HEK293 (cell line): ENCODE measurements around the gene FOXP1.

ENCODE experiments used
- CTCF ChIA-PET: fragments of 350-600 bp; formaldehyde crosslinking; extraction: SDS; loops from one replicate; lab custom pipeline; 2021; ENCODE audit warnings: antibody characterized with exemption; lab: Yijun Ruan, JAX
- POLR2A ChIA-PET: fragments of 300-600 bp; formaldehyde crosslinking; extraction: SDS; loops from one replicate; lab custom pipeline; 2020; ENCODE audit warnings: antibody characterized with exemption, inconsistent platforms; lab: Yijun Ruan, JAX
- H3K27ac ChIP-seq: fragments of 200-500 bp; sonication (Bioruptor generic); 2 replicates; pipeline ENCODE4 v1.5.1; 2014; ENCODE audit warnings: low read depth, low read length, control low read depth, inconsistent platforms; ENCODE audit errors: extremely low read depth
- H3K36me3 ChIP-seq, 2 experiments: fragments of 200-500 bp in 1 of 2; sonication (Bioruptor generic) in 1 of 2; 1 replicate in 1 of 2; 2 replicates in 1 of 2; pipeline ENCODE4 v1.5.1; 2014 to 2017; ENCODE audit warnings: inconsistent platforms in 2 of 2, low read length in 2 of 2; ENCODE audit not compliant: control insufficient read depth in 2 of 2, insufficient read depth in 1 of 2
- H3K4me1 ChIP-seq: fragments of 200-500 bp; sonication (Bioruptor generic); 2 replicates; pipeline ENCODE4 v1.5.1; 2014; ENCODE audit warnings: mild to moderate bottlenecking, low read length, inconsistent platforms; ENCODE audit not compliant: control insufficient read depth, insufficient read depth
- H3K4me3 ChIP-seq: 2 replicates; pipeline ENCODE4 v1.5.1; 2011; ENCODE audit warnings: low read depth, mild to moderate bottlenecking, control low read depth, low read length, moderate library complexity
- H3K9me3 ChIP-seq: fragments of 200-500 bp; sonication (Bioruptor generic); 2 replicates; pipeline ENCODE4 v1.5.1; 2014; ENCODE audit warnings: low read depth, low read length, inconsistent platforms; ENCODE audit not compliant: control insufficient read depth, insufficient read depth
- BCL11A ChIP-seq: fragments of 450-650 bp; formaldehyde crosslinking; IDR thresholded peaks from 2 replicates; pipeline ENCODE4 v1.5.1; 2016; ENCODE audit warnings: low read depth, missing biosample characterization, missing genetic modification characterization
- GLI4 ChIP-seq: fragments of 450-650 bp; formaldehyde crosslinking; IDR thresholded peaks from 2 replicates; pipeline ENCODE4 v1.5.1; 2016; ENCODE audit warnings: missing biosample characterization, missing genetic modification characterization
- KLF7 ChIP-seq: fragments of 450-650 bp; formaldehyde crosslinking; IDR thresholded peaks from 2 replicates; pipeline ENCODE4 v1.5.1; 2016; ENCODE audit warnings: missing biosample characterization, missing genetic modification characterization, borderline replicate concordance
- MYNN ChIP-seq: fragments of 450-650 bp; formaldehyde crosslinking; IDR thresholded peaks from 2 replicates; pipeline ENCODE4 v1.5.1; 2016; ENCODE audit warnings: missing biosample characterization, missing genetic modification characterization, borderline replicate concordance
- RBAK ChIP-seq: fragments of 450-650 bp; formaldehyde crosslinking; IDR thresholded peaks from 2 replicates; pipeline ENCODE4 v1.5.1; 2016; ENCODE audit warnings: missing biosample characterization, missing genetic modification characterization
- ZBTB21 ChIP-seq: fragments of 450-650 bp; formaldehyde crosslinking; IDR thresholded peaks from 2 replicates; pipeline ENCODE4 v1.5.1; 2017; ENCODE audit warnings: missing biosample characterization, missing genetic modification characterization
- ZNF10 ChIP-seq: fragments of 450-650 bp; formaldehyde crosslinking; IDR thresholded peaks from 2 replicates; pipeline ENCODE4 v1.5.1; 2017; ENCODE audit warnings: missing biosample characterization, missing genetic modification characterization
- ZNF221 ChIP-seq: fragments of 450-650 bp; formaldehyde crosslinking; IDR thresholded peaks from 2 replicates; pipeline ENCODE4 v1.5.1; 2017; ENCODE audit warnings: missing biosample characterization, missing genetic modification characterization, borderline replicate concordance
- ZNF266 ChIP-seq: fragments of 450-650 bp; formaldehyde crosslinking; IDR thresholded peaks from 2 replicates; pipeline ENCODE4 v1.5.1; 2016; ENCODE audit warnings: missing biosample characterization, missing genetic modification characterization, low read depth
- ZNF292 ChIP-seq: fragments of 450-650 bp; formaldehyde crosslinking; IDR thresholded peaks from 2 replicates; pipeline ENCODE4 v1.5.1; 2016; ENCODE audit warnings: low read depth, missing biosample characterization, missing genetic modification characterization, borderline replicate concordance
- ZNF324 ChIP-seq: fragments of 450-650 bp; formaldehyde crosslinking; IDR thresholded peaks from 2 replicates; pipeline ENCODE4 v1.5.1; 2016; ENCODE audit warnings: missing biosample characterization, missing genetic modification characterization
- ZNF366 ChIP-seq: fragments of 450-650 bp; formaldehyde crosslinking; conservative IDR thresholded peaks from 2 replicates; pipeline ENCODE4 v1.5.1; 2016; ENCODE audit warnings: missing biosample characterization, missing genetic modification characterization
- ZNF623 ChIP-seq: fragments of 450-650 bp; formaldehyde crosslinking; IDR thresholded peaks from 2 replicates; pipeline ENCODE4 v1.5.1; 2016; ENCODE audit warnings: missing biosample characterization, missing genetic modification characterization
- ZNF629 ChIP-seq: fragments of 450-650 bp; formaldehyde crosslinking; IDR thresholded peaks from 2 replicates; pipeline ENCODE4 v1.5.1; 2017; ENCODE audit warnings: missing biosample characterization, missing genetic modification characterization
- ZNF837 ChIP-seq: fragments of 450-650 bp; formaldehyde crosslinking; IDR thresholded peaks from 2 replicates; pipeline ENCODE4 v1.5.1; 2016; ENCODE audit warnings: missing biosample characterization, missing genetic modification characterization
- TF ChIP-seq, protein P1 (sequence below): fragments of 450-650 bp; IDR thresholded peaks from 2 replicates; pipeline ENCODE4 v1.5.1; 2018; ENCODE audit warnings: missing biosample characterization, mild to moderate bottlenecking, missing genetic modification characterization
- TF ChIP-seq, protein P2 (sequence below): fragments of 450-650 bp; formaldehyde crosslinking; IDR thresholded peaks from 2 replicates; pipeline ENCODE4 v1.5.1; 2017; ENCODE audit warnings: missing biosample characterization, missing genetic modification characterization
- TF ChIP-seq, protein P3 (sequence below): fragments of 450-650 bp; formaldehyde crosslinking; IDR thresholded peaks from 2 replicates; pipeline ENCODE4 v1.5.1; 2016; ENCODE audit warnings: missing biosample characterization, missing genetic modification characterization
- TF ChIP-seq, protein P4 (sequence below): fragments of 450-650 bp; formaldehyde crosslinking; IDR thresholded peaks from 2 replicates; pipeline ENCODE4 v1.5.1; 2017; ENCODE audit warnings: missing biosample characterization, mild to moderate bottlenecking, missing genetic modification characterization, moderate library complexity

FOXP1 gene

DNA sequence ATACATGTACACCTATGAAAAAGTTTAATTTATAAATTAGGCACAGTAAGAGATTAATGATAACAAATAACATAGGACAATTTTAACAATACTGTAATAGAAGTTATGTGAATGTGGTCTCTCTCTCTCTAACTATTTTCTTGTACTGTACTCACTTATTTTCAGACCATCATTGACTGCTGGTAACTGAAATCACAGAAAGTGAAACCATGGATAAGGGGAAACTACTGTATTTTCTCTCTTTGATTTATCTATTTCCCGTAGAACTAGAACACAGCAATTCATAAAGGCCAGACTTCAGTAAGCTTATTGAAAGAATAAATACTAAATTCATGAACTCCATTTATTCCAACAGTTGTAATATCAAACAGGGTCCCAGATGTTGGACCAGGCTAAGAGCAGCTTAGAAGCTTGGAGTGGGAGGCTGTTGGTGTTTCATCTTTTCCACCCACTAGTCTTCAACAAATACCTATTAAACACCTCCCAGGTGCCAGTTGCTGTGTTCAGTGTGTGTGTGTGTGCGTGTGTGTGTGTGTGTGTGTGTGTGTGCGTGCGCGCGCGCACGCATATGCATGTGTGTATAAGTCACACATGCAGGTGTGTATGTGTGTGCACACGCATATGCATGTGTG lies 235.4 kb downstream of the FOXP1 start:
- no peaks in the 10 kb centered on the region for H3K4me1 ChIP-seq
- POLR2A ChIA-PET: no interaction called here

DNA sequence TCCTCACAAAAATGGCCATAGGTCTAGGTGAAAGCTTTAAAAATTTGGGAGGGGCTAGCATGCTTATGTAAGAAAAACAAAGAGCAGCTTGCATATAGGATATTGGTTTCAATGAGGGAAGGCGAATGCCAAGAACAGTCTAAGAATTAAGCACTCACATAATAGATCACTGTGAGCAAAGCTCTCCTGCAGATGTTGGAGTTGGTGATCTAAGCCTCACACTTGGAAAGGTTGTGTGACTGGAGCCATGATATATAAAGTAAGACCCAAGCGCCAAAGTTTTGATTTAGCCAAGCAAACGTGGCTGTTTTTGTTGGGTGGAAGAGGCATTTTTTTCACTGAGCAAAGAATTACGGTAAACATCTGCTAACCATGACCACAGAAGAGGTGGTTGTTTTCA lies 237.5 kb downstream of the FOXP1 start:
- no peaks in the 10 kb centered on the region for H3K4me1 ChIP-seq
- H3K9me3 ChIP-seq: no peaks in the 10 kb centered on the region
- H3K4me3 ChIP-seq: no peak overlapping the region
- ChIA-PET CTCF (no interaction called here), POLR2A (interaction anchor here (0.6 kb wide), 1 partner anchor 65 kb away, joined by 3 read pairs; no protein-coding TSS in a partner anchor)
- no peaks in the 10 kb centered on the region for H3K36me3 ChIP-seq
- H3K27ac ChIP-seq: no peak overlapping the region
- no peak for TF ChIP-seq ZNF10 (tag by site-specific recombination)
- TF ChIP-seq, protein P1, sequence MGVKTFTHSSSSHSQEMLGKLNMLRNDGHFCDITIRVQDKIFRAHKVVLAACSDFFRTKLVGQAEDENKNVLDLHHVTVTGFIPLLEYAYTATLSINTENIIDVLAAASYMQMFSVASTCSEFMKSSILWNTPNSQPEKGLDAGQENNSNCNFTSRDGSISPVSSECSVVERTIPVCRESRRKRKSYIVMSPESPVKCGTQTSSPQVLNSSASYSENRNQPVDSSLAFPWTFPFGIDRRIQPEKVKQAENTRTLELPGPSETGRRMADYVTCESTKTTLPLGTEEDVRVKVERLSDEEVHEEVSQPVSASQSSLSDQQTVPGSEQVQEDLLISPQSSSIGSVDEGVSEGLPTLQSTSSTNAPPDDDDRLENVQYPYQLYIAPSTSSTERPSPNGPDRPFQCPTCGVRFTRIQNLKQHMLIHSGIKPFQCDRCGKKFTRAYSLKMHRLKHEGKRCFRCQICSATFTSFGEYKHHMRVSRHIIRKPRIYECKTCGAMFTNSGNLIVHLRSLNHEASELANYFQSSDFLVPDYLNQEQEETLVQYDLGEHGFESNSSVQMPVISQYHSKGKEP: no peak
- TF ChIP-seq, protein P2, sequence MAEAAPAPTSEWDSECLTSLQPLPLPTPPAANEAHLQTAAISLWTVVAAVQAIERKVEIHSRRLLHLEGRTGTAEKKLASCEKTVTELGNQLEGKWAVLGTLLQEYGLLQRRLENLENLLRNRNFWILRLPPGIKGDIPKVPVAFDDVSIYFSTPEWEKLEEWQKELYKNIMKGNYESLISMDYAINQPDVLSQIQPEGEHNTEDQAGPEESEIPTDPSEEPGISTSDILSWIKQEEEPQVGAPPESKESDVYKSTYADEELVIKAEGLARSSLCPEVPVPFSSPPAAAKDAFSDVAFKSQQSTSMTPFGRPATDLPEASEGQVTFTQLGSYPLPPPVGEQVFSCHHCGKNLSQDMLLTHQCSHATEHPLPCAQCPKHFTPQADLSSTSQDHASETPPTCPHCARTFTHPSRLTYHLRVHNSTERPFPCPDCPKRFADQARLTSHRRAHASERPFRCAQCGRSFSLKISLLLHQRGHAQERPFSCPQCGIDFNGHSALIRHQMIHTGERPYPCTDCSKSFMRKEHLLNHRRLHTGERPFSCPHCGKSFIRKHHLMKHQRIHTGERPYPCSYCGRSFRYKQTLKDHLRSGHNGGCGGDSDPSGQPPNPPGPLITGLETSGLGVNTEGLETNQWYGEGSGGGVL (tag by site-specific recombination): no peak
- no peak for TF ChIP-seq KLF7 (tag by site-specific recombination)
- no peak for TF ChIP-seq ZNF837 (tag by site-specific recombination)
- TF ChIP-seq ZNF324 (tag by site-specific recombination): no peak

More for the DNA sequence above, 235.4 kb downstream of the FOXP1 start:
- Histone ChIP-seq H3K36me3 (no peaks in the 10 kb centered on the region), H3K27ac (no peak overlapping the region), H3K4me3 (no peak overlapping the region), H3K9me3 (no peaks in the 10 kb centered on the region)
- CTCF ChIA-PET: no interaction called here
- TF ChIP-seq ZNF366 (tag by site-specific recombination) (no peak), ZNF266 (no peak), ZNF324 (tag by site-specific recombination) (no peak), ZNF221 (tag by site-specific recombination) (no peak)

DNA sequence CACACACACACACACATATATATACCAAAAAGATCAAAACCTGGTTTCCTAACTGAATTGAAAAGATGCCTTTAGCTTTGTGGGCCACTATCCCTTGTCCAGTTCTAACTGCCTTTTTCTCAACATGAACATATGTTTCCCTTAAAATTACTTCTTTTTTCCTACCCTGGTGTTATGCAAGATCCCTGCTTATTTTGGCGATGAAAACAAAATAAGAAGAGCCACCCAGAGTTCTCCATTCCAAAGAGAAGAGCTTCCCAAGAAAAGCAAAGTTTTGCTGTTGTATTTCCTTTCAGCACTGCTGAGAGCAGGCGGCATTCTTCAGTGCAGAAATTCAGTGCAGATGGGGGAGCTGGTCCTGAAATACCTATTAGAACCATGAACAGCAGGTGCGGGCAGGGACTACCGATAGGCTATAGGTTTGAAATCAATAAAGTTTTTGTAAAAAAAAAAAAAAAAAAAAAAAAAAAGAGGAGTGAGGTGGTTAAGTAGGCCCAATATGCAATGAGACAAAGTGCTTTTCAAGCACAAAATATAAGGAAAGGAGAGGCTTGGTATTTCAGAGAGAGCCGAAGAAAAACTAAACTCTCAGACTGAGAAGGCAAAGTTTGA lies 238.0 kb downstream of the FOXP1 start:
- H3K4me3 ChIP-seq: no peak overlapping the region
- no peaks in the 10 kb centered on the region for H3K4me1 ChIP-seq
- no peaks in the 10 kb centered on the region for H3K36me3 ChIP-seq
- TF ChIP-seq, protein P3, sequence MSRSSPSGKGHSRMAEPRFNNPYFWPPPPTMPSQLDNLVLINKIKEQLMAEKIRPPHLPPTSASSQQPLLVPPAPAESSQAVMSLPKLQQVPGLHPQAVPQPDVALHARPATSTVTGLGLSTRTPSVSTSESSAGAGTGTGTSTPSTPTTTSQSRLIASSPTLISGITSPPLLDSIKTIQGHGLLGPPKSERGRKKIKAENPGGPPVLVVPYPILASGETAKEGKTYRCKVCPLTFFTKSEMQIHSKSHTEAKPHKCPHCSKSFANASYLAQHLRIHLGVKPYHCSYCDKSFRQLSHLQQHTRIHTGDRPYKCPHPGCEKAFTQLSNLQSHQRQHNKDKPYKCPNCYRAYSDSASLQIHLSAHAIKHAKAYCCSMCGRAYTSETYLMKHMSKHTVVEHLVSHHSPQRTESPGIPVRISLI (tag by site-specific recombination): 0 out of 2 replicates have a peak, but pooled peaks have one; percentile 50
- TF ChIP-seq ZNF292 (tag by site-specific recombination): no peak
- CTCF ChIA-PET: no interaction called here
- POLR2A ChIA-PET: interaction anchor here (0.6 kb wide), 1 partner anchor 65 kb away, joined by 3 read pairs; no protein-coding TSS in a partner anchor
- no peaks in the 10 kb centered on the region for H3K9me3 ChIP-seq
- H3K27ac ChIP-seq: no peak overlapping the region

DNA sequence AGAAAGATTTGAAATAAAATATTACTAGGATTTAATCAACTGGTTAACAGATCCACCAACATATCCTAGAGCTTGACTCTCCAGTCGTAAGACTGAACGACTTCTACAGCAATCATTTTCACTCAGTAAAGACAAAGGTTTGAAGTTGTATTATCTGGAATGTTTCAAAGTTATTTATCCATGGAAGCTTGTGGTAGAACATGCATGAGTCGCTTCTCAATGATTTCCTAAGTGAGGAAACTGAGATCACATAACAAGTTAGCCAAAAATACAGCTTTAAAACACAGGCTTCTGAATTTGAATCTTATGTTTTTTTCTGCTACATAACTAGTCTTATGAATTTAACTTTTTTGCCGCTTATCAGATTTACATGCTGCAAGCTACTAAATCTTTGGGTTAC lies 241.8 kb downstream of the FOXP1 start:
- TF ChIP-seq ZNF629 (tag by site-specific recombination) (no peak), BCL11A (no peak), ZBTB21 (no peak), RBAK (tag by site-specific recombination) (no peak), MYNN (tag by site-specific recombination) (no peak), GLI4 (tag by site-specific recombination) (no peak), ZNF623 (no peak)
- TF ChIP-seq, protein P4, sequence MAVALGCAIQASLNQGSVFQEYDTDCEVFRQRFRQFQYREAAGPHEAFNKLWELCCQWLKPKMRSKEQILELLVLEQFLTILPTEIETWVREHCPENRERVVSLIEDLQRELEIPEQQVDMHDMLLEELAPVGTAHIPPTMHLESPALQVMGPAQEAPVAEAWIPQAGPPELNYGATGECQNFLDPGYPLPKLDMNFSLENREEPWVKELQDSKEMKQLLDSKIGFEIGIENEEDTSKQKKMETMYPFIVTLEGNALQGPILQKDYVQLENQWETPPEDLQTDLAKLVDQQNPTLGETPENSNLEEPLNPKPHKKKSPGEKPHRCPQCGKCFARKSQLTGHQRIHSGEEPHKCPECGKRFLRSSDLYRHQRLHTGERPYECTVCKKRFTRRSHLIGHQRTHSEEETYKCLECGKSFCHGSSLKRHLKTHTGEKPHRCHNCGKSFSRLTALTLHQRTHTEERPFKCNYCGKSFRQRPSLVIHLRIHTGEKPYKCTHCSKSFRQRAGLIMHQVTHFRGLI (tag by site-specific recombination): no peak
- TF ChIP-seq, protein P3 (tag by site-specific recombination): no peak
- TF ChIP-seq, all 188 proteins: peak for 0
- POLR2A ChIA-PET: no interaction called here
- Histone ChIP-seq H3K36me3 (no peaks in the 10 kb centered on the region), H3K9me3 (no peaks in the 10 kb centered on the region), H3K4me3 (no peak overlapping the region), H3K27ac (no peak overlapping the region), H3K4me1 (peaks cover 6% of the 10 kb centered on the region)
- CTCF ChIA-PET: interaction anchor here (1.4 kb wide), 1 partner anchor 34 kb away, joined by 4 read pairs; no protein-coding TSS in a partner anchor
